ENCODE results near the gene HEYL.

The HEYL gene

GRCh38 chr1:39638965-39639304 lies 508 bp downstream of the HEYL start:
- no peak for DNase-seq (ENCODE audit: low read depth in 2 of 2)

- no peak for DNase-seq (ENCODE audit: low read depth in 2 of 2)
Measured at GRCh38 chr1:39637361-39637760, 2.1 kb downstream of the HEYL start.

- DNase-seq (ENCODE audit: low read depth in 2 of 2): no peak
Measured at GRCh38 chr1:39635871-39636210, 3.6 kb downstream of the HEYL start.

- DNase-seq (ENCODE audit: low read depth in 2 of 2): no peak
Measured at GRCh38 chr1:39635205-39635870, 4.1 kb downstream of the HEYL start.

- DNase-seq (ENCODE audit: low read depth in 2 of 2): no peak
Measured at GRCh38 chr1:39633422-39633821, 6.0 kb downstream of the HEYL start.

- DNase-seq (ENCODE audit: low read depth in 2 of 2): no peak
Measured at GRCh38 chr1:39632682-39633417, 6.6 kb downstream of the HEYL start.

- DNase-seq (ENCODE audit: low read depth in 2 of 2): no peak
Measured at GRCh38 chr1:39632323-39632681, 7.1 kb downstream of the HEYL start.

GRCh38 chr1:39631361-39632322 lies 7.8 kb downstream of the HEYL start:
- no peak for DNase-seq (ENCODE audit: low read depth in 2 of 2)

GRCh38 chr1:39628807-39629350 lies 10.6 kb downstream of the HEYL start:
- DNase-seq (ENCODE audit: low read depth in 2 of 2): no peak

- DNase-seq (ENCODE audit: low read depth in 2 of 2): no peak
Measured at GRCh38 chr1:39626646-39627045, 12.8 kb downstream of the HEYL start.

GRCh38 chr1:39625462-39626273 lies 13.8 kb downstream of the HEYL start:
- no peak for DNase-seq (ENCODE audit: low read depth in 2 of 2)

GRCh38 chr1:39625009-39625408 lies 14.4 kb downstream of the HEYL start:
- DNase-seq (ENCODE audit: low read depth in 2 of 2): no peak

- no peak for DNase-seq (ENCODE audit: low read depth in 2 of 2)
Measured at GRCh38 chr1:39623053-39623452, 16.4 kb downstream of the HEYL start.

- DNase-seq (ENCODE audit: low read depth in 2 of 2): no peak
Measured at GRCh38 chr1:39622427-39622826, 17.0 kb downstream of the HEYL start.

- no peak for DNase-seq (ENCODE audit: low read depth in 2 of 2)
Measured at GRCh38 chr1:39620659-39621165, 18.7 kb downstream of the HEYL start.

- no peak for DNase-seq (ENCODE audit: low read depth in 2 of 2)
Measured at GRCh38 chr1:39617488-39618049, 21.9 kb downstream of the HEYL start.

GRCh38 chr1:39615086-39615673 lies 24.3 kb downstream of the HEYL start:
- no peak for DNase-seq (ENCODE audit: low read depth in 2 of 2)

- no peak for DNase-seq (ENCODE audit: low read depth in 2 of 2)
Measured at GRCh38 chr1:39614488-39614887, 25.0 kb downstream of the HEYL start.

GRCh38 chr1:39613250-39613649 lies 26.2 kb downstream of the HEYL start:
- DNase-seq (ENCODE audit: low read depth in 2 of 2): no peak

GRCh38 chr1:39609618-39610331 lies 29.7 kb downstream of the HEYL start:
- peak; percentile 67 to 75 for DNase-seq (ENCODE audit: low read depth in 2 of 2)

Data from stimulated activated CD4-positive, alpha-beta T cell treated with anti-CD3 and anti-CD28 coated beads, Interleukin-15, amount 100 ng/mL, for 48 hours (primary cell).